Fibroblast of pulmonary artery (primary cell): ENCODE data around the gene ARL5C.

Source experiments
- DNase-seq: peaks from one replicate; pipeline ENCODE4 v3.0.0-alpha.2; 2010; ENCODE audit warnings: low read depth
- H3K4me3 ChIP-seq: replicated peaks from 2 replicates; pipeline ENCODE4 v1.5.1; 2011; ENCODE audit warnings: low read depth, mild to moderate bottlenecking, control low read depth, low read length, moderate library complexity
- TF ChIP-seq, protein P1 (sequence below): IDR thresholded peaks from 2 replicates; pipeline ENCODE4 v1.5.1; 2011; ENCODE audit warnings: mild to moderate bottlenecking, control low read depth, low read length, inconsistent platforms; ENCODE audit errors: missing control alignments

ARL5C gene

GRCh38 chr17:39167476-39167875, 1.5 kb upstream of the ARL5C start:
- TF ChIP-seq, protein P1, sequence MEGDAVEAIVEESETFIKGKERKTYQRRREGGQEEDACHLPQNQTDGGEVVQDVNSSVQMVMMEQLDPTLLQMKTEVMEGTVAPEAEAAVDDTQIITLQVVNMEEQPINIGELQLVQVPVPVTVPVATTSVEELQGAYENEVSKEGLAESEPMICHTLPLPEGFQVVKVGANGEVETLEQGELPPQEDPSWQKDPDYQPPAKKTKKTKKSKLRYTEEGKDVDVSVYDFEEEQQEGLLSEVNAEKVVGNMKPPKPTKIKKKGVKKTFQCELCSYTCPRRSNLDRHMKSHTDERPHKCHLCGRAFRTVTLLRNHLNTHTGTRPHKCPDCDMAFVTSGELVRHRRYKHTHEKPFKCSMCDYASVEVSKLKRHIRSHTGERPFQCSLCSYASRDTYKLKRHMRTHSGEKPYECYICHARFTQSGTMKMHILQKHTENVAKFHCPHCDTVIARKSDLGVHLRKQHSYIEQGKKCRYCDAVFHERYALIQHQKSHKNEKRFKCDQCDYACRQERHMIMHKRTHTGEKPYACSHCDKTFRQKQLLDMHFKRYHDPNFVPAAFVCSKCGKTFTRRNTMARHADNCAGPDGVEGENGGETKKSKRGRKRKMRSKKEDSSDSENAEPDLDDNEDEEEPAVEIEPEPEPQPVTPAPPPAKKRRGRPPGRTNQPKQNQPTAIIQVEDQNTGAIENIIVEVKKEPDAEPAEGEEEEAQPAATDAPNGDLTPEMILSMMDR = no peak
- no peak for DNase-seq

GRCh38 chr17:39166437-39167335, 725 bp upstream of the ARL5C start:
- TF ChIP-seq, protein P1 = no peak
- no peak for DNase-seq
- no peak overlapping the region for H3K4me3 ChIP-seq

More at GRCh38 chr17:39167476-39167875, 1.5 kb upstream of the ARL5C start:
- no peak overlapping the region for H3K4me3 ChIP-seq

- peak overlapping the region; percentile 52 for H3K4me3 ChIP-seq
- TF ChIP-seq, protein P1 = no peak
- no peak for DNase-seq
Observed at GRCh38 chr17:39165178-39165840, 652 bp downstream of the ARL5C start.

- H3K4me3 ChIP-seq = peak overlapping the region; percentile 52
- TF ChIP-seq, protein P1 = peak; percentile 93
- peak; percentile 95 for DNase-seq
Observed at GRCh38 chr17:39164675-39165143, 1.3 kb downstream of the ARL5C start.

- no peak for DNase-seq
- TF ChIP-seq, protein P1 = no peak
- H3K4me3 ChIP-seq = no peak overlapping the region
Observed at GRCh38 chr17:39161962-39162361, 4.0 kb downstream of the ARL5C start.

DNA sequence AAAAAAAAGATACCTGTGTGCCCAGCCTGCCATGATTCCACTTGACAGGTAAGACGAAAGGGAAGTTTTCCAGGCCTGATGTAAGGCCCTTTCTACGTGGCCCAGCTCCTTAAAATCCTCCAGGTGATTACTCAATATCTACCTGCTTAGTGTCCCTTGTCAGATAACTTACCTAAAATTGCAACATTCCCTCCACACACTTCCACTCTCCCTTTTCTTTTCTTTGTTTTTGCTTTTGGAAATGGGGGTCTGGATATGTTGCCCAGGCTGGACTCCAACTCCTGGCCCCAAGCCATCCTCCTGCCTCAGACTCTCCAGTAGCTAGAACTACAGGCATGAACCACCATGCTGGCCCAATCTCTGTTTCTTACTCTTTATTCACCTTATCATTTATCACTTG, 7.3 kb downstream of the ARL5C start:
- no peak overlapping the region for H3K4me3 ChIP-seq
- TF ChIP-seq, protein P1 = no peak
- no peak for DNase-seq
